GM21390 (cell line): Measurements from ENCODE around the gene PLEKHA1.

Experiments
- ATAC-seq: cut with Tn5 transposase; IDR thresholded peaks from one replicate; pipeline ENCODE4 v1.9.1; 2021; ENCODE audit not compliant: unreplicated experiment

Gene PLEKHA1

GRCh38 chr10:122475591-122476332 is 101.3 kb downstream of the PLEKHA1 start:
- ATAC-seq: no peak

- ATAC-seq: no peak
These were observed 101.8 kb downstream of the PLEKHA1 start for GRCh38 chr10:122476333-122476695.

- ATAC-seq: no peak
These were observed 102.9 kb downstream of the PLEKHA1 start for GRCh38 chr10:122477436-122477835.

- no peak for ATAC-seq
These were observed 104.5 kb downstream of the PLEKHA1 start for GRCh38 chr10:122478971-122479370.

- ATAC-seq: no peak
These were observed 105.8 kb downstream of the PLEKHA1 start for GRCh38 chr10:122480146-122480833.

GRCh38 chr10:122481296-122482056 is 107.0 kb downstream of the PLEKHA1 start:
- no peak for ATAC-seq
